GM12878 (cell line): ENCODE data around the gene RAD23B. TPM values are rescaled to one million over a fixed set of nuclear protein-coding genes. Genes with fewer than 3 reads are reported as not detected.
A peak's percentile ranks its signal among the peaks of the same experiment; 100 is the strongest.

ENCODE experiments used
- CHD1 ChIP-seq: IDR thresholded peaks from 2 replicates; pipeline ENCODE4 v1.6.1; 2012; ENCODE audit warnings: low read depth, low read length, improper control_type of control experiment
- GABPA ChIP-seq: IDR thresholded peaks from 2 replicates; pipeline ENCODE4 v1.6.1; 2014; ENCODE audit warnings: antibody characterized with exemption, low read depth, mild to moderate bottlenecking, inconsistent platforms
- HCFC1 ChIP-seq: fragments of 150-350 bp; IDR thresholded peaks from 2 replicates; pipeline ENCODE4 v1.6.1; 2014; ENCODE audit warnings: low read length
- POU2F2 ChIP-seq: IDR thresholded peaks from 3 replicates; pipeline ENCODE4 v1.6.1; 2011; ENCODE audit warnings: low read depth, mild to moderate bottlenecking, low read length, borderline replicate concordance
- RAD51 ChIP-seq: fragments of 450-650 bp; IDR thresholded peaks from 2 replicates; pipeline ENCODE4 v1.6.1; 2016; ENCODE audit warnings: moderate library complexity, mild to moderate bottlenecking, inconsistent platforms
- RBBP5 ChIP-seq: fragments of 200-600 bp; sonication (generic); conservative IDR thresholded peaks from 2 replicates; pipeline ENCODE4 v1.6.1; 2016
- RCOR1 ChIP-seq: conservative IDR thresholded peaks from 2 replicates; pipeline ENCODE4 v1.6.1; 2012; ENCODE audit warnings: low read depth, low read length, improper control_type of control experiment
- STAT3 ChIP-seq: IDR thresholded peaks from 2 replicates; pipeline ENCODE4 v1.6.1; 2011; ENCODE audit warnings: low read depth, low read length, improper control_type of control experiment
- ZNF217 ChIP-seq: fragments of 450-650 bp; IDR thresholded peaks from 2 replicates; pipeline ENCODE4 v1.6.1; 2017; ENCODE audit warnings: antibody characterized with exemption, mild to moderate bottlenecking
- ZZZ3 ChIP-seq: IDR thresholded peaks from 2 replicates; pipeline ENCODE4 v1.6.1; 2011; ENCODE audit warnings: low read depth; ENCODE audit not compliant: control insufficient read depth, insufficient read length
- polyA plus RNA-seq, 11 experiments: library from polyadenylated mRNA; depleted of rRNA in 4 of 11; unstranded in 6 of 11; stranded (reverse) in 5 of 11; fragments of >200 nt; fragmentation: Nextera tagmentation in 4 of 11; fragmentation: Illumina TruSeq in 1 of 11; extraction: Ambion mirVana in 4 of 11; extraction: Trizol in 1 of 11; gene quantifications; 1 replicate in 1 of 11; 2 replicates in 10 of 11; pipeline versions ENCODE4 v1.2.1 to v1.2.3, GENCODE V29; 2011 to 2016; ENCODE audit warnings: inconsistent platforms in 2 of 11, missing spikeins in 2 of 11, low read depth in 1 of 11
- total RNA-seq, 4 experiments: library from RNA; depleted of rRNA in 3 of 4; stranded (reverse); fragments of >200 nt in 3 of 4; fragmentation: Illumina TruSeq in 1 of 4; extraction: Trizol in 1 of 4; gene quantifications; 2 replicates each; pipeline versions ENCODE4 v1.2.1 to v1.2.3, GENCODE V29; 2013 to 2021
- TF ChIP-seq, protein P1 (sequence below): IDR thresholded peaks from 2 replicates; pipeline ENCODE4 v1.6.1; 2011; ENCODE audit warnings: borderline replicate concordance, low read depth, mild to moderate bottlenecking, moderate library complexity, low read length; ENCODE audit not compliant: insufficient read depth, poor library complexity, severe bottlenecking
- TF ChIP-seq, protein P2 (sequence below): IDR thresholded peaks from 2 replicates; pipeline ENCODE4 v1.6.1; 2012; ENCODE audit warnings: mild to moderate bottlenecking, low read depth, low read length
- TF ChIP-seq, protein P3 (sequence below): fragments of 450-650 bp; IDR thresholded peaks from 2 replicates; pipeline ENCODE4 v1.6.1; 2017; ENCODE audit warnings: mild to moderate bottlenecking, moderate library complexity
- TF ChIP-seq, protein P4 (sequence below): fragments of 450-650 bp; formaldehyde crosslinking; IDR thresholded peaks from 2 replicates; pipeline ENCODE4 v1.5.0; 2022; ENCODE audit warnings: mild to moderate bottlenecking, missing genetic modification characterization

Gene RAD23B
- total and polyA plus RNA-seq, 10 of the 15 experiments (the other 5 are each of a cell fraction or from before 2014, with no cell fraction given), result 10.3 to 256 (median 54.6) TPM

DNA sequence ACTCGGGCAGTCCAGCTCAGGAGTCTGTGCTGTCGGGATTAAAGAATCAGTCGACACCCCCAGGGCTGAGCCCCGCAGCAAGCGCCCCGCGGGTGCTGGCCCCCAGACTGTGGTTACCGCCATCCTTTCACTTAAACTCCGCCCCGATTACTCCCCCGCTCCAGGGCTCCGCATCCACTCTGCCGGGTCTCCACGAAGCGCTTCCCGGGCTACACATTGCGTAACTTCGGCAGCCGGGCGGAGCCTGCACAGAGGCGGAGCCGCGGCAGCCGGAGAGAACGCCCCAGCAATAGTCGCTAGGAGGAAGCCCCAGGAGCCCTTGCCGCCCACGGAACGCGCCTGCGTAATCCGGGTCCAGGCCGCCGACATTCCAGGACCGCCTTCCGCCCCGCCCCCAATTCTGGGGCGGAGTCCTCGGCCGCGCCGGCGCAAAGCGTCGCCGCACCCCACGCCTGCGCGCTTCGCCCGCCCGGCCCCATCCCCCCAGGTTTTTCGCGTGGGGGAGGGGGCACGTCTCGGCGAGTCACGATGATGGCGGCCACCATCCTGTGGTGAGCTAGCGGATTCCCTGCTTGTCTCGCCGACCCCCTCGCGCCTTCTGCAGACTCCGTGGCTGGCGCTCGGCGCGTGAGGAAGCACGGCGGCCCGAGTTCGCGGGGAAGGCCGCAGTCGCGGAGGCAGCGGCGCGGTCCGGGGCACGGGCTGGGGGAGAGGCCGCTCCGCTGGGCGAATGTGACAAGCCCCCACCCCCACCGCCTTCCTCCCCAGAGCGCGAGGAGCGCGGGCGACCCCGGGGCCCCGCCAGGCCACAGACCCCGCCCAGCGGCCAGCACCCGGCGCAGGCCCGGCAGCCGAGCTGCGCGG lies at the start of gene RAD23B (continued):
- TF ChIP-seq, protein P1, sequence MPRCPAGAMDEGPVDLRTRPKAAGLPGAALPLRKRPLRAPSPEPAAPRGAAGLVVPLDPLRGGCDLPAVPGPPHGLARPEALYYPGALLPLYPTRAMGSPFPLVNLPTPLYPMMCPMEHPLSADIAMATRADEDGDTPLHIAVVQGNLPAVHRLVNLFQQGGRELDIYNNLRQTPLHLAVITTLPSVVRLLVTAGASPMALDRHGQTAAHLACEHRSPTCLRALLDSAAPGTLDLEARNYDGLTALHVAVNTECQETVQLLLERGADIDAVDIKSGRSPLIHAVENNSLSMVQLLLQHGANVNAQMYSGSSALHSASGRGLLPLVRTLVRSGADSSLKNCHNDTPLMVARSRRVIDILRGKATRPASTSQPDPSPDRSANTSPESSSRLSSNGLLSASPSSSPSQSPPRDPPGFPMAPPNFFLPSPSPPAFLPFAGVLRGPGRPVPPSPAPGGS, result no peak
- TF ChIP-seq POU2F2 (peak; percentile 68; the same call in 2 of the 3 replicates), ZNF217 (no peak; the same call in 1 of the 2 replicates), HCFC1 (peak; percentile 53), RAD51 (no peak), RBBP5 (no peak), GABPA (no peak), CHD1 (peak; percentile 87; the same call in 1 of the 2 replicates), STAT3 (no peak), RCOR1 (0 out of 2 replicates have a peak, but pooled peaks have one; percentile 34), ZZZ3 (no peak)
- TF ChIP-seq, protein P2, sequence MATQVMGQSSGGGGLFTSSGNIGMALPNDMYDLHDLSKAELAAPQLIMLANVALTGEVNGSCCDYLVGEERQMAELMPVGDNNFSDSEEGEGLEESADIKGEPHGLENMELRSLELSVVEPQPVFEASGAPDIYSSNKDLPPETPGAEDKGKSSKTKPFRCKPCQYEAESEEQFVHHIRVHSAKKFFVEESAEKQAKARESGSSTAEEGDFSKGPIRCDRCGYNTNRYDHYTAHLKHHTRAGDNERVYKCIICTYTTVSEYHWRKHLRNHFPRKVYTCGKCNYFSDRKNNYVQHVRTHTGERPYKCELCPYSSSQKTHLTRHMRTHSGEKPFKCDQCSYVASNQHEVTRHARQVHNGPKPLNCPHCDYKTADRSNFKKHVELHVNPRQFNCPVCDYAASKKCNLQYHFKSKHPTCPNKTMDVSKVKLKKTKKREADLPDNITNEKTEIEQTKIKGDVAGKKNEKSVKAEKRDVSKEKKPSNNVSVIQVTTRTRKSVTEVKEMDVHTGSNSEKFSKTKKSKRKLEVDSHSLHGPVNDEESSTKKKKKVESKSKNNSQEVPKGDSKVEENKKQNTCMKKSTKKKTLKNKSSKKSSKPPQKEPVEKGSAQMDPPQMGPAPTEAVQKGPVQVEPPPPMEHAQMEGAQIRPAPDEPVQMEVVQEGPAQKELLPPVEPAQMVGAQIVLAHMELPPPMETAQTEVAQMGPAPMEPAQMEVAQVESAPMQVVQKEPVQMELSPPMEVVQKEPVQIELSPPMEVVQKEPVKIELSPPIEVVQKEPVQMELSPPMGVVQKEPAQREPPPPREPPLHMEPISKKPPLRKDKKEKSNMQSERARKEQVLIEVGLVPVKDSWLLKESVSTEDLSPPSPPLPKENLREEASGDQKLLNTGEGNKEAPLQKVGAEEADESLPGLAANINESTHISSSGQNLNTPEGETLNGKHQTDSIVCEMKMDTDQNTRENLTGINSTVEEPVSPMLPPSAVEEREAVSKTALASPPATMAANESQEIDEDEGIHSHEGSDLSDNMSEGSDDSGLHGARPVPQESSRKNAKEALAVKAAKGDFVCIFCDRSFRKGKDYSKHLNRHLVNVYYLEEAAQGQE, result peak; percentile 47; the same call in 1 of the 2 replicates
- TF ChIP-seq, protein P3, sequence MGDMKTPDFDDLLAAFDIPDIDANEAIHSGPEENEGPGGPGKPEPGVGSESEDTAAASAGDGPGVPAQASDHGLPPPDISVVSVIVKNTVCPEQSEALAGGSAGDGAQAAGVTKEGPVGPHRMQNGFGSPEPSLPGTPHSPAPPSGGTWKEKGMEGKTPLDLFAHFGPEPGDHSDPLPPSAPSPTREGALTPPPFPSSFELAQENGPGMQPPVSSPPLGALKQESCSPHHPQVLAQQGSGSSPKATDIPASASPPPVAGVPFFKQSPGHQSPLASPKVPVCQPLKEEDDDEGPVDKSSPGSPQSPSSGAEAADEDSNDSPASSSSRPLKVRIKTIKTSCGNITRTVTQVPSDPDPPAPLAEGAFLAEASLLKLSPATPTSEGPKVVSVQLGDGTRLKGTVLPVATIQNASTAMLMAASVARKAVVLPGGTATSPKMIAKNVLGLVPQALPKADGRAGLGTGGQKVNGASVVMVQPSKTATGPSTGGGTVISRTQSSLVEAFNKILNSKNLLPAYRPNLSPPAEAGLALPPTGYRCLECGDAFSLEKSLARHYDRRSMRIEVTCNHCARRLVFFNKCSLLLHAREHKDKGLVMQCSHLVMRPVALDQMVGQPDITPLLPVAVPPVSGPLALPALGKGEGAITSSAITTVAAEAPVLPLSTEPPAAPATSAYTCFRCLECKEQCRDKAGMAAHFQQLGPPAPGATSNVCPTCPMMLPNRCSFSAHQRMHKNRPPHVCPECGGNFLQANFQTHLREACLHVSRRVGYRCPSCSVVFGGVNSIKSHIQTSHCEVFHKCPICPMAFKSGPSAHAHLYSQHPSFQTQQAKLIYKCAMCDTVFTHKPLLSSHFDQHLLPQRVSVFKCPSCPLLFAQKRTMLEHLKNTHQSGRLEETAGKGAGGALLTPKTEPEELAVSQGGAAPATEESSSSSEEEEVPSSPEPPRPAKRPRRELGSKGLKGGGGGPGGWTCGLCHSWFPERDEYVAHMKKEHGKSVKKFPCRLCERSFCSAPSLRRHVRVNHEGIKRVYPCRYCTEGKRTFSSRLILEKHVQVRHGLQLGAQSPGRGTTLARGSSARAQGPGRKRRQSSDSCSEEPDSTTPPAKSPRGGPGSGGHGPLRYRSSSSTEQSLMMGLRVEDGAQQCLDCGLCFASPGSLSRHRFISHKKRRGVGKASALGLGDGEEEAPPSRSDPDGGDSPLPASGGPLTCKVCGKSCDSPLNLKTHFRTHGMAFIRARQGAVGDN, result no peak
- TF ChIP-seq, protein P4, sequence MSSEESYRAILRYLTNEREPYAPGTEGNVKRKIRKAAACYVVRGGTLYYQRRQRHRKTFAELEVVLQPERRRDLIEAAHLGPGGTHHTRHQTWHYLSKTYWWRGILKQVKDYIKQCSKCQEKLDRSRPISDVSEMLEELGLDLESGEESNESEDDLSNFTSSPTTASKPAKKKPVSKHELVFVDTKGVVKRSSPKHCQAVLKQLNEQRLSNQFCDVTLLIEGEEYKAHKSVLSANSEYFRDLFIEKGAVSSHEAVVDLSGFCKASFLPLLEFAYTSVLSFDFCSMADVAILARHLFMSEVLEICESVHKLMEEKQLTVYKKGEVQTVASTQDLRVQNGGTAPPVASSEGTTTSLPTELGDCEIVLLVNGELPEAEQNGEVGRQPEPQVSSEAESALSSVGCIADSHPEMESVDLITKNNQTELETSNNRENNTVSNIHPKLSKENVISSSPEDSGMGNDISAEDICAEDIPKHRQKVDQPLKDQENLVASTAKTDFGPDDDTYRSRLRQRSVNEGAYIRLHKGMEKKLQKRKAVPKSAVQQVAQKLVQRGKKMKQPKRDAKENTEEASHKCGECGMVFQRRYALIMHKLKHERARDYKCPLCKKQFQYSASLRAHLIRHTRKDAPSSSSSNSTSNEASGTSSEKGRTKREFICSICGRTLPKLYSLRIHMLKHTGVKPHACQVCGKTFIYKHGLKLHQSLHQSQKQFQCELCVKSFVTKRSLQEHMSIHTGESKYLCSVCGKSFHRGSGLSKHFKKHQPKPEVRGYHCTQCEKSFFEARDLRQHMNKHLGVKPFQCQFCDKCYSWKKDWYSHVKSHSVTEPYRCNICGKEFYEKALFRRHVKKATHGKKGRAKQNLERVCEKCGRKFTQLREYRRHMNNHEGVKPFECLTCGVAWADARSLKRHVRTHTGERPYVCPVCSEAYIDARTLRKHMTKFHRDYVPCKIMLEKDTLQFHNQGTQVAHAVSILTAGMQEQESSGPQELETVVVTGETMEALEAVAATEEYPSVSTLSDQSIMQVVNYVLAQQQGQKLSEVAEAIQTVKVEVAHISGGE (CRISPR knock-in tag), result no peak
